M059J (cell line): ENCODE data around the gene TAS2R8. TPM values are rescaled to one million over a fixed set of nuclear protein-coding genes. Genes with fewer than 3 reads are reported as not detected.

Experiments used
- total RNA-seq: library from RNA; depleted of rRNA; stranded (reverse); fragments of >200 nt; shearing (Covaris generic); gene quantifications from 2 replicates; pipeline ENCODE4 v1.2.3, GENCODE V29; 2014; rRNA removed

The TAS2R8 gene
- total RNA-seq, 1 experiment from 2014 or later = not detected

Other genes starting within 250 kb of the TAS2R8 start
- gene MAGOHB, start 193.7 kb downstream of the TAS2R8 start, total RNA-seq = 51.5 and 90.2 TPM in 2 replicates
- 1.6 and 5.9 TPM in 2 replicates for gene STYK1, start 133.2 kb downstream of the TAS2R8 start, total RNA-seq
- 44.7 and 46.6 TPM in 2 replicates for gene YBX3, start 84.0 kb downstream of the TAS2R8 start, total RNA-seq
- not detected in 2 replicates for gene TAS2R7, start 4.7 kb downstream of the TAS2R8 start, total RNA-seq
- gene TAS2R9, start 2.9 kb upstream of the TAS2R8 start, total RNA-seq = not detected in 2 replicates
- not detected in 2 replicates for gene TAS2R10, start 19.1 kb upstream of the TAS2R8 start, total RNA-seq
- gene PRR4, start 42.2 kb upstream of the TAS2R8 start, total RNA-seq = not detected in 2 replicates
- gene PRH1, start 77.0 kb upstream of the TAS2R8 start, total RNA-seq = 3.6 and 14.5 TPM in 2 replicates
- gene TAS2R13, start 102.3 kb upstream of the TAS2R8 start, total RNA-seq = not detected in 2 replicates
- not detected in 2 replicates for gene PRH2, start 122.0 kb upstream of the TAS2R8 start, total RNA-seq
- gene TAS2R14, start 132.0 kb upstream of the TAS2R8 start, total RNA-seq = 0.34 and 0.89 TPM in 2 replicates
- 0.25 TPM in 1 of 2 replicates, not detected in the other for gene TAS2R50, start 179.6 kb upstream of the TAS2R8 start, total RNA-seq
- 0.07 TPM in 1 of 2 replicates, not detected in the other for gene TAS2R20, start 191.0 kb upstream of the TAS2R8 start, total RNA-seq
- gene TAS2R19, start 215.3 kb upstream of the TAS2R8 start, total RNA-seq = 0.22 TPM in 1 of 2 replicates, not detected in the other
- 0.12 and 0.27 TPM in 2 replicates for gene TAS2R31, start 224.1 kb upstream of the TAS2R8 start, total RNA-seq